CD4-positive, alpha-beta T cell (primary cell): Measurements from ENCODE around the gene MSLN. TPM values are rescaled to one million over a fixed set of nuclear protein-coding genes. Genes with fewer than 3 reads are reported as not detected.

Experiments used
- ATAC-seq: fragments of 200-7000 bp; cut with Tn5 transposase; one replicate; pipeline ENCODE4 v1.10.0; 2022; ENCODE audit warnings: mild to moderate bottlenecking; ENCODE audit not compliant: poor library complexity
- CTCF ChIA-PET: fragments of 350-600 bp; sonication (Branson Sonifier 250); formaldehyde crosslinking; loops from one replicate; lab custom pipeline; 2021; ENCODE audit warnings: antibody characterized with exemption, inconsistent platforms; lab: Charles Lee
- POLR2A ChIA-PET: fragments of 350-600 bp; sonication (Branson Sonifier 250); formaldehyde crosslinking; loops from one replicate; lab custom pipeline; 2021; ENCODE audit warnings: antibody characterized with exemption, inconsistent platforms; lab: Charles Lee
- DNase-seq, 14 experiments: peaks; one replicate each; pipeline ENCODE4 v3.0.0-alpha.2; 2013 to 2020; ENCODE audit warnings: mixed read lengths in 2 of 14
- H3K27ac ChIP-seq, 2 donors: one replicate each; pipeline versions ENCODE4 v1.5.1 to v1.7.0; 2013; ENCODE audit warnings: low read length in 2 of 2, low read depth in 1 of 2, mild to moderate bottlenecking in 1 of 2
- H3K27me3 ChIP-seq, 2 experiments: 1 replicate in 1 of 2; 2 replicates in 1 of 2; pipeline versions ENCODE4 v1.6.1 to v1.7.0; 2013; ENCODE audit warnings: low read length in 2 of 2, control low read depth in 1 of 2, mild to moderate bottlenecking in 1 of 2, moderate library complexity in 1 of 2; ENCODE audit not compliant: insufficient read depth in 2 of 2, control insufficient read depth in 1 of 2
- H3K36me3 ChIP-seq: one replicate; pipeline ENCODE4 v1.6.1; 2013; ENCODE audit warnings: low read length, control low read depth; ENCODE audit not compliant: insufficient read depth
- H3K4me1 ChIP-seq: one replicate; pipeline ENCODE4 v1.6.1; 2013; ENCODE audit warnings: low read length, control low read depth; ENCODE audit not compliant: insufficient read depth
- H3K4me3 ChIP-seq: one replicate; pipeline ENCODE4 v1.5.1; 2013; ENCODE audit warnings: mild to moderate bottlenecking, low read length, moderate library complexity
- H3K9me3 ChIP-seq, 2 experiments: 1 replicate in 1 of 2; 2 replicates in 1 of 2; pipeline versions ENCODE4 v1.6.1 to v1.7.0; 2013; ENCODE audit warnings: low read length in 2 of 2, mild to moderate bottlenecking in 2 of 2, control low read depth in 1 of 2, moderate library complexity in 1 of 2; ENCODE audit not compliant: control insufficient read depth in 1 of 2, insufficient read depth in 1 of 2
- H3K27ac Mint-ChIP-seq: one replicate; pipeline ENCODE4 v1.8.0; 2020; ENCODE audit warnings: mixed read lengths
- H3K27me3 Mint-ChIP-seq: one replicate; pipeline ENCODE4 v1.8.0; 2021; ENCODE audit warnings: mixed read lengths
- H3K36me3 Mint-ChIP-seq: one replicate; pipeline ENCODE4 v1.8.0; 2021; ENCODE audit warnings: low read depth, mixed read lengths
- H3K4me1 Mint-ChIP-seq: one replicate; pipeline ENCODE4 v1.8.0; 2021; ENCODE audit warnings: low read depth, mixed read lengths
- H3K4me3 Mint-ChIP-seq: one replicate; pipeline ENCODE4 v1.8.0; 2020; ENCODE audit warnings: mild to moderate bottlenecking, mixed read lengths
- H3K9me3 Mint-ChIP-seq: one replicate; pipeline ENCODE4 v1.8.0; 2020; ENCODE audit warnings: mixed read lengths
- CTCF ChIP-seq: fragments of 200-600 bp; IDR thresholded peaks from one replicate; pipeline ENCODE4 v1.8.0; 2022; ENCODE audit warnings: antibody characterized with exemption, mild to moderate bottlenecking
- intact Hi-C, 2 experiments: fragments of 100-400 bp; cut with DNase I in 1 of 2; cut with micrococcal nuclease in 1 of 2; formaldehyde crosslinking; loops; one replicate each; pipeline versions ENCODE4 v1.15.1 to v1.9.0; 2023 to 2025; cut with DNase I, micrococcal nuclease
- total RNA-seq, 174 experiments: library from RNA in 2 of 174; stranded (reverse) in 2 of 174; gene quantifications; one replicate each; pipeline ENCODE4 v1.2.3 and lab custom pipeline; 2021 to 2026

The MSLN gene
- total RNA-seq, 2 experiments from 2014 or later: not detected

- Mint-ChIP-seq H3K27ac (no peak overlapping the region), H3K27me3 (peaks cover 5% of the 10 kb centered on the region), H3K9me3 (no peaks in the 10 kb centered on the region), H3K4me1 (no peaks in the 10 kb centered on the region), H3K4me3 (no peak overlapping the region), H3K36me3 (no peaks in the 10 kb centered on the region)
- no peak for TF ChIP-seq CTCF
- Histone ChIP-seq H3K36me3 (no peaks in the 10 kb centered on the region), H3K4me3 (no peak overlapping the region), H3K9me3 (no peaks in the 10 kb centered on the region), H3K4me1 (peaks cover 7% of the 10 kb centered on the region), H3K27ac (no peak overlapping the region), H3K27me3 (no peaks in the 10 kb centered on the region)
- DNase-seq (peak in 3 of 14 experiments; percentile 24 to 33 (median 30)), ATAC-seq (peak; percentile 68)
- ChIA-PET POLR2A (interaction anchor here (0.6 kb wide), 1 partner anchor 152 kb away, joined by 4 read pairs; no protein-coding TSS in a partner anchor), CTCF (no interaction called here)
- intact Hi-C loops: no loop called here
These were observed 5.9 kb upstream of the MSLN start for GRCh38 chr16:754656-755055.

GRCh38 chr16:756428-756827, 4.1 kb upstream of the MSLN start:
- Mint-ChIP-seq H3K36me3 (no peaks in the 10 kb centered on the region), H3K9me3 (no peaks in the 10 kb centered on the region), H3K27ac (no peak overlapping the region), H3K27me3 (peaks cover 5% of the 10 kb centered on the region), H3K4me1 (no peaks in the 10 kb centered on the region), H3K4me3 (no peak overlapping the region)
- H3K4me1 ChIP-seq: peaks cover 7% of the 10 kb centered on the region
- CTCF ChIA-PET: no interaction called here
- no peak for TF ChIP-seq CTCF
- ATAC-seq: no peak
- no peak overlapping the region for H3K27ac ChIP-seq
- POLR2A ChIA-PET: no interaction called here
- DNase-seq: no peak
- H3K9me3 ChIP-seq: no peaks in the 10 kb centered on the region
- no peak overlapping the region for H3K4me3 ChIP-seq
- no peaks in the 10 kb centered on the region for H3K27me3 ChIP-seq
- intact Hi-C loops: no loop called here
- no peaks in the 10 kb centered on the region for H3K36me3 ChIP-seq

GRCh38 chr16:759110-759910, 1.2 kb upstream of the MSLN start:
- H3K4me1 Mint-ChIP-seq: no peaks in the 10 kb centered on the region
- no peaks in the 10 kb centered on the region for H3K36me3 ChIP-seq
- DNase-seq: peak in 2 of 14 experiments; percentile 4 to 6

More at GRCh38 chr16:759110-759910, 1.2 kb upstream of the MSLN start:
- Mint-ChIP-seq H3K4me3 (no peak overlapping the region), H3K27me3 (peaks cover 5% of the 10 kb centered on the region), H3K36me3 (no peaks in the 10 kb centered on the region), H3K9me3 (no peaks in the 10 kb centered on the region), H3K27ac (no peak overlapping the region)
- ATAC-seq: no peak
- ChIA-PET CTCF (interaction anchor here (0.7 kb wide), 1 partner anchor 84 kb away, joined by 4 read pairs; no protein-coding TSS in a partner anchor), POLR2A (no interaction called here)
- Histone ChIP-seq H3K27me3 (no peaks in the 10 kb centered on the region), H3K4me3 (no peak overlapping the region), H3K4me1 (peaks cover 7% of the 10 kb centered on the region), H3K27ac (no peak overlapping the region), H3K9me3 (no peaks in the 10 kb centered on the region)
- TF ChIP-seq CTCF: no peak
- intact Hi-C loops: no loop called here
